GM03348 (cell line): Measurements from ENCODE around the gene ZDHHC19.
"Not testable (repeated sequence)": the region's sequence is repeated elsewhere in the genome, so short reads cannot be mapped to it uniquely, and the experiment has no call there.

Source experiments
- DNase-seq: peaks from one replicate; pipeline ENCODE4 v3.0.0; 2012; ENCODE audit warnings: low spot score

ZDHHC19 gene, protein sequence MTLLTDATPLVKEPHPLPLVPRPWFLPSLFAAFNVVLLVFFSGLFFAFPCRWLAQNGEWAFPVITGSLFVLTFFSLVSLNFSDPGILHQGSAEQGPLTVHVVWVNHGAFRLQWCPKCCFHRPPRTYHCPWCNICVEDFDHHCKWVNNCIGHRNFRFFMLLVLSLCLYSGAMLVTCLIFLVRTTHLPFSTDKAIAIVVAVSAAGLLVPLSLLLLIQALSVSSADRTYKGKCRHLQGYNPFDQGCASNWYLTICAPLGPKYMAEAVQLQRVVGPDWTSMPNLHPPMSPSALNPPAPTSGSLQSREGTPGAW

GRCh38 chr3:196210673-196211556 lies at the start of gene ZDHHC19:
ZDHHC19 (minus strand) TSS chr3:196211400; CDS start chr3:196211315, 85 bp downstream.
- DNase-seq: no peak

GRCh38 chr3:196260784-196261183 lies 49.6 kb upstream of the ZDHHC19 start:
- DNase-seq: no peak

DNA sequence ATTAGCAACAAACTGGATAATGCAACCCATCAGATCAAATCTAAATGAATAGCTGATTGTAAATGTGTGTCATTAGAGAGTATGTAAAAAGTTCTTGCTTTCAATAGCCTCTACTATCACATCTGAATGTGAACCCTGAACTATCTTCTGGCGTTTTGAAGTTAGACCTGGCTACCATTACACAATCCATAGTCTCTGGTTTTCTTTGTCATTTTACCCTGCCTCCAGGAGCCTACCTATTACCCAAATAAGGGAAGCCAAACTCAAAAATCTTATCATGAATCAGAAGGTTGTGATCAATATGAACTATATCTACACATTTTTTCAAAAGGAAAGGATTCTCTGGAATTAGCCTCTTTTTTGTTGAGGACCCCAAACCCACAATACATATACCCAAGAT lies 44.6 kb upstream of the ZDHHC19 start:
- DNase-seq: no peak

- DNase-seq: no peak
Observed at GRCh38 chr3:196254376-196255283, 43.4 kb upstream of the ZDHHC19 start.

- no peak for DNase-seq
Observed at GRCh38 chr3:196251918-196252317, 40.7 kb upstream of the ZDHHC19 start.

DNA sequence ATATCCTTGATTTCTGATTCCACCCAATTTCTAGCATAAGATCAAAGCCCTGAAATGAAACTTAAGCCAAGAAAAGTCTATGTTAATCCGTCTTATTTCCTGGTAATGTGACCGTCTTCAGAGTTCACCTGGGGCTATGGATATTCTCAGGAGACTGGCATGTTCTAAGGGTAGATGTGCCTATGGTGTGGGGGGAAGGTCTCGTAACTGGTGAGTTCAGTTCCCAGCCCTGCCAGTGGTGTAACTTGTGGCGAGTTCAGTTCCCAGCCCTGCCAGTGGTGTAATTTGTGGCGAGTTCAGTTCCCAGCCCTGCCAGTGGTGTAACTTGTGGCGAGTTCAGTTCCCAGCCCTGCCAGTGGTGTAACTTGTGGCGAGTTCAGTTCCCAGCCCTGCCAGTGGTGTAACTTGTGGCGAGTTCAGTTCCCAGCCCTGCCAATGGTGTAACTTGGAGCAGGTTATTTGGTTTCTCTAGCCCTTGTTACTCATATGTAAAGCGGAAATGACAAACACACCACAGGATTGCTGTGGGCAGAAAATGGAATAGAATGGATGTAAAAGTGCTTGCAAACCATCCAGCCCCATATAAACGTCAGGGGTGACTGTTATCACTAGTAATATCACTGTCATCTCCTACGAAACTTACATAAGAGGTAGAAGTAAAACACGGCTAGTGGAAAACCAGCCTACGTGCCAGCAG lies 35.6 kb upstream of the ZDHHC19 start:
- peak; percentile 56 for DNase-seq

DNA sequence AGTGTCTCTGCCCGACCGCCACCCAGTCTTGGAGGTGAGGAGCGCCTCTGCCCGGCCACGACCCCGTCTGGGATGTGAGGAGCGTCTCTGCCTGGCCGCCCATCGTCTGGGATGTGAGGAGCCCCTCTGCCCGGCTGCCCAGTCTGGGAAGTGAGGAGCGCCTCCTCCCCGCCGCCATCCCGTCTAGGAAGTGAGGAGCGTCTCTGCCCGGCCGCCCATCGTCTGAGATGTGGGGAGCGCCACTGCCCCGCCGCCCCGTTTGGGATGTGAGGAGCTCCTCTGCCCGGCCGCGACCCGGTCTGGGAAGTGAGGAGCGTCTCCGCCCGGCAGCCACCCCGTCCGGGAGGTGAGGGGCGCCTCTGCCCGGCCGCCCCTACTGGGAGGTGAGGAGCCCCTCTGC lies 33.0 kb upstream of the ZDHHC19 start:
- not testable (repeated sequence) for DNase-seq

DNA sequence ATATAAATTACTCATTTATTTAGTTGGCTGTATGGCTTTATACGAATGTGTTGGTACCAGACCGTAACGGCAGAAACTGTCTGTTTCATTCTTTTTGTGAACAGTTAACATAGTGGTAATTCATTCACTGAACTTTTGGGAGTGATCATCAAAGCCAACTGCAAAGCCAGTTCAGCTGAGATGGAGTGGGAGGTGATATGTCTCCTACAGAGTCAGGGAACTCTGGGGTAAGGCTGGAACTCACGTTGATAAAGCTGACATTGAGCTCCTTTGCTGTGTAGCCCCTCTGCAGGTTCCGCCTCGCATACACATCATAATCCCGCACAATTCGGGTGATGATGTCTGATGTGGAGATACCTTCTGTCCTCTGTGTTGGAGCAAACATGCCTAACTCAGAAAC lies 30.5 kb upstream of the ZDHHC19 start:
- no peak for DNase-seq

DNA sequence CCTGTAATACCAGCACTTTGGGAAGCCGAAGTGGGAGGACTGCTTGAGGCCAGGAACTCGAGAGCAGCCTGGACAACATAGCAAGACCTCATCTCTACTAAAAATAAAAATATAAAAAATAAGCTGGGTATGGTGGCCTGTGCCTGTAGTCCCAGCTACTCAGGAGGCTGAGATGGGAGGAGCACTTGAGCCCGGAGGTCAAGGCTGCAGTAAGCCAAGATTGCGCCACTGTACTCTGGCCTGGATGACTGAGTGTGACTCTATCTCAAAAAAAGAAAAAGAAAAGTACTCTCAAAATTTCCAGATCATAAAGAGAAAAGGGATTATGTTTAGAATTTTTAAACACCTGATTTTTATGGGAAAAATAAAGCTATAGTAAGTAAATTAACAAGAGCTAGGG lies 29.2 kb upstream of the ZDHHC19 start:
- no peak for DNase-seq

DNA sequence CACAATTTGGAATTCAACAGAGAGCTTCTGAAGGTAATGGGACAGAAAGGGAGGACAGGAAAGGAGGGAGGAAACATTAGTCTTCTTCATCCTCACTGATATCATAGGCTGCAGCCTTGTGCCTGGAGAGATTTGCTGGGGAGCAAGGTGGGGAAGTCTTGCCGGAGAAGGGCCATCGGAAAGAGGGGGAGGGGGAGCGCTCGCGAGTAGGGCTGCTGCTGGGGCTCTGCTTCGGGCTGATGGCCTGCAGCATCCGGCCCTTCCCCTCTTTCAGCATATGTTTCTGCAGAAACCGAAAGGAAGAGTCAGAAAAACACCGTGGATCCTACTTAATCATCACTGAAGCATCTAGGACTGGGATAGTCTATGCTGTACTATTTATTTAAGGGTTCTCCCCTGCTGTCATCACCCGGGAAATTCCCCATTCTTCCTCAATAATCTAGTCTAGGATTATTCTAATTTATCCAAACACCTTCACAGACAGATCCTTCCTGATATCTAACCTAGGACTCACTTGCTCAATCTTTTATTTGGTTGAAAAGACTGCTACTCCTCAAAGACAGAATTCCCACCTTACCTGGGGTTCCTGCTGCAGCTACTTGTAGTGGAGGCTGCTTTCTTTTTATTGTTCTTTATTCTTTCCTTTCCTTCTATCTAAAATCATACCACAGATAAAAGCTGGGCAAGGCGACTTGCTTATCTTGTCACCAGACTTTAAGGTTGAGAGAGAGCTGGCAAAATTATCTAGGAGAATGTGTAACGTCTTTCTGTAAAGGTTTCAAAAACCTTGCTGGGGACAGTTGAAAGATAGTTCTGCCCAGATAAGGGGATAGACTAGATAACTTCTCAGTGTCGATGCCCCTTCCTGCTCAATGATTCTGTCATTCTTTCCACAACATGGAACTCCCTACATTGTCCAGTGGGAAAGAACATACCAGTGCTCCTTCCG lies 27.7 kb upstream of the ZDHHC19 start:
- DNase-seq: no peak

GRCh38 chr3:196237203-196237602 lies 26.0 kb upstream of the ZDHHC19 start:
- no peak for DNase-seq

GRCh38 chr3:196236223-196236622 lies 25.0 kb upstream of the ZDHHC19 start:
- DNase-seq: no peak

GRCh38 chr3:196235452-196236122 lies 24.4 kb upstream of the ZDHHC19 start:
- DNase-seq: peak; percentile 40

DNA sequence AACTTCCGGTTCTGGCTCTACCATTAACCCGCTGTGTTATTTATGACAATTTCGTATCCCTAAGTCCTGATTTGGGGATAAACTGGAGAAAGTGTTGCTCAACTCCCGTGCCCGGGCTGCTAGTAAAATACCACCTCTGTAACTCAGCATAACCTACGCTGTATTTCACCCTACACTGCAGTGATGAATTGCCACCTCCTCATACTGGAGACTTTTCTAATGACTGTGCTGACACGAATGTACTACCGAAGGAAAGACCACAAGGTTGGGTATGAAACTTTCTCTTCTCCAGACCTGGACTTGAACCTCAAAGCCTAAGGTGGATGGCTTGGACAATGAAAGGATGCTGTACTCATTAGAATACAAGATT lies 21.7 kb upstream of the ZDHHC19 start:
- DNase-seq: no peak

- DNase-seq: no peak
Observed at GRCh38 chr3:196232154-196232881, 21.1 kb upstream of the ZDHHC19 start.

DNA sequence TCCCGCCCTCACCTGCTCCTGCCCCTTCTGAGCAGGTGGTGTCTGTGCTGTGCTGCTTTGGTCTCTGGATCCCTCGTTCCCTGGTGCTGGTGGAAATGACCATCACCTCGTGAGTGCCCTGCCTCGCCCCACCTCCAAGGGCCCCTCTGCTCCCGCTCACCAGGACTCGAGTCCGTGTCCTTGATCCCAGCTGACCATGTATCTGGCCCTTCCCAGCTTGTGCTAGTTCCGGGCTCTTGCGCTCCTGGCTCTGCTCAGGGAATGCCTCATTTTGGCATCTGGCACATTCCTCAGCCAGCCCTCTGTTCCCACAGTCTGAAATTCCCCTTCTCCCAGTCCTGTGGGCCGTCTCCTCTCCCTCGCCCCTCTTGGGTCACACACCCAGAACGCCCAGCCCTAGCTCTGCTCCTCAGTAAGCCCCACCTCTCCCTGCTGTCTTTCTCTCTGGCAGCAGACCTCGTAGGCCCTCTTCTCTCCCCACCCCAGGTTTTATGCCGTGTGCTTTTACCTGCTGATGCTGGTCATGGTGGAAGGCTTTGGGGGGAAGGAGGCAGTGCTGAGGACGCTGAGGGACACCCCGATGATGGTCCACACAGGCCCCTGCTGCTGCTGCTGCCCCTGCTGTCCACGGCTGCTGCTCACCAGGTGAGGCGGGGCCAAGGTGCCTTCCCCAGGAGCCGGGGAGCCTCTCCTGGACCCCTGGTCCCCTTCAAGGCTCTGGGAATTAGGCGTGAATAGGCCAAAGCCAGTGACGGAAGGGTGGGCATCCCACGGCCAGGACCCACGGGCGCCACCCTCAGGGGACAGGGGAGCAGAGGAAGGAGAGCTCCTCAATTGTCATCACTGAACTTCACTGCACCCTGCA lies 16.7 kb upstream of the ZDHHC19 start:
- peak; percentile 72 for DNase-seq

DNA sequence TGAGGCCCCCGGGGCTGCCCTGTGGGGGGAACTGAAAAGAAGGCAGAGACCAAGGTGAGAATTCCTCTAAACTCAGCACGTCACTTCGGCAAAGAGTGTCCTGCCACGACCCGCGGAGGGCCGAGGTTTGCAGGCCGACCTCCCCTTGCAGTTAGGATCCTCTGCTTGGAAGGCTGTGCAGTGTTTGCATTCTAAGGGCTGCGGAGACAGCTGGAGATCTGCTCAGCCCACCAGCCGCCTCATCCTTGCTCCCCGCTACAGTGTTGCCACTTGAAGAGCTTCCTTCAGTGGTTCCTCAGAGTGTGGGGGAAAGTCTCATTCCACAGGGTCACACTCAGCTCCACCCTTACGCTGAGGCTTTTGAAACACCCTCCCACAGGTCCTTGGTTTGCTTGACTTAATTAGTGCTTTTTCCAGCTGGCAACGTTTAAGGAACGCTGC lies 15.9 kb upstream of the ZDHHC19 start:
- no peak for DNase-seq

- DNase-seq: no peak
Observed at GRCh38 chr3:196225763-196226364, 14.7 kb upstream of the ZDHHC19 start.
